ENCODE results near the gene F10. TPM values are rescaled to one million over a fixed set of nuclear protein-coding genes. Genes with fewer than 3 reads are reported as not detected.

The F10 gene
- total and polyA plus RNA-seq, 2 of the 13 experiments (the other 11 are each of a cell fraction or from before 2014, with no cell fraction given), result 58.4 to 237 TPM

- TF ChIP-seq PRDM15 (CRISPR knock-in tag; IDR thresholded peaks at IDR 0.05), result no peak
- TF ChIP-seq TRAFD1 (CRISPR knock-in tag; IDR thresholded peaks at IDR 0.05; ENCODE audit: borderline replicate concordance), result no peak
- no peak for TF ChIP-seq ZNF33A (CRISPR knock-in tag; IDR thresholded peaks at IDR 0.05; ENCODE audit: borderline replicate concordance)
- no peak for TF ChIP-seq ZNF589 (CRISPR knock-in tag; conservative IDR thresholded peaks at IDR 0.05)
- TF ChIP-seq MXD3 (CRISPR knock-in tag; IDR thresholded peaks at IDR 0.05), result peak; percentile 59; the same call in 1 of the 2 replicates
- TF ChIP-seq RARA (CRISPR knock-in tag; IDR thresholded peaks at IDR 0.05), result peak; percentile 94
- TF ChIP-seq KLF9 (CRISPR knock-in tag; IDR thresholded peaks at IDR 0.05; ENCODE audit: low read depth), result 0 out of 2 replicates have a peak, but pooled peaks have one; percentile 65
- no peak for TF ChIP-seq ZNF839 (CRISPR knock-in tag; IDR thresholded peaks at IDR 0.05; ENCODE audit: borderline replicate concordance)
- TF ChIP-seq CENPX (CRISPR knock-in tag; IDR thresholded peaks at IDR 0.05), result no peak
- peak; percentile 41; the same call in 1 of the 2 replicates for TF ChIP-seq HINFP (CRISPR knock-in tag; IDR thresholded peaks at IDR 0.05; ENCODE audit: low read depth)
- peak; percentile 97 for TF ChIP-seq ZBTB42 (CRISPR knock-in tag; IDR thresholded peaks at IDR 0.05)
- TF ChIP-seq RCOR2 (CRISPR knock-in tag; IDR thresholded peaks at IDR 0.05), result peak; percentile 51
- TF ChIP-seq ETV5 (CRISPR knock-in tag; IDR thresholded peaks at IDR 0.05; ENCODE audit: borderline replicate concordance), result peak; percentile 66; the same call in 1 of the 2 replicates
- TF ChIP-seq ZSCAN9 (CRISPR knock-in tag; IDR thresholded peaks at IDR 0.05; ENCODE audit: borderline replicate concordance), result no peak
- no peak for TF ChIP-seq RORA (CRISPR knock-in tag; IDR thresholded peaks at IDR 0.05)
- no peak for TF ChIP-seq ZBED4 (CRISPR knock-in tag; IDR thresholded peaks at IDR 0.05; ENCODE audit: borderline replicate concordance)
- no peak for TF ChIP-seq TAF15 (IDR thresholded peaks at IDR 0.05; ENCODE audit: low read depth, low read length, poor library complexity, severe bottlenecking)
These were observed 27.3 kb downstream of the F10 start (continued) for GRCh38 chr13:113149711-113150549.
